Fibroblast of the aortic adventitia (primary cell): ENCODE results near the gene FUT9. TPM values are rescaled to one million over a fixed set of nuclear protein-coding genes. Genes with fewer than 3 reads are reported as not detected.

Experiments used
- DNase-seq: peaks from one replicate; pipeline ENCODE4 v3.0.0-alpha.2; 2010; ENCODE audit warnings: low read depth
- H3K4me3 ChIP-seq: 2 replicates; pipeline ENCODE4 v1.5.1; 2011; ENCODE audit warnings: low read depth, mild to moderate bottlenecking, control low read depth, low read length, moderate library complexity
- CTCF ChIP-seq: IDR thresholded peaks from 2 replicates; pipeline ENCODE4 v1.5.1; 2011; ENCODE audit warnings: mild to moderate bottlenecking, low read length, control low read depth, inconsistent platforms; ENCODE audit not compliant: insufficient read depth
- total RNA-seq: library from RNA; depleted of rRNA; stranded (reverse); fragments of >200 nt; gene quantifications from 2 replicates; pipeline ENCODE4 v1.2.3, GENCODE V29; 2012; ENCODE audit warnings: low replicate concordance

Gene FUT9
- total RNA-seq, 1 donor: under 0.01 TPM

- TF ChIP-seq CTCF: no peak
- no peak overlapping the region for H3K4me3 ChIP-seq
- no peak for DNase-seq
These were observed 181.5 kb downstream of the FUT9 start for GRCh38 chr6:96197241-96197640.

- no peak for DNase-seq
- no peak for TF ChIP-seq CTCF
These were observed 186.8 kb downstream of the FUT9 start for GRCh38 chr6:96202571-96202970.

GRCh38 chr6:96211341-96211740 is 195.6 kb downstream of the FUT9 start:
- DNase-seq: no peak

More at GRCh38 chr6:96202571-96202970, 186.8 kb downstream of the FUT9 start:
- H3K4me3 ChIP-seq: no peak overlapping the region

GRCh38 chr6:96212066-96212465 is 196.3 kb downstream of the FUT9 start:
- DNase-seq: no peak
- no peak overlapping the region for H3K4me3 ChIP-seq
- TF ChIP-seq CTCF: no peak

More at GRCh38 chr6:96211341-96211740, 195.6 kb downstream of the FUT9 start:
- no peak overlapping the region for H3K4me3 ChIP-seq
- TF ChIP-seq CTCF: no peak

- no peak overlapping the region for H3K4me3 ChIP-seq
- TF ChIP-seq CTCF: no peak
- no peak for DNase-seq
These were observed 198.0 kb downstream of the FUT9 start for GRCh38 chr6:96213784-96214183.

- no peak for DNase-seq
- H3K4me3 ChIP-seq: no peak overlapping the region
- no peak for TF ChIP-seq CTCF
These were observed 207.9 kb downstream of the FUT9 start for GRCh38 chr6:96223695-96224094.

- no peak for TF ChIP-seq CTCF
- no peak for DNase-seq
- no peak overlapping the region for H3K4me3 ChIP-seq
These were observed 211.4 kb downstream of the FUT9 start for GRCh38 chr6:96227135-96227534.
